ENCODE results near the gene COL26A1. TPM values are rescaled to one million over a fixed set of nuclear protein-coding genes. Genes with fewer than 3 reads are reported as not detected.
A peak's percentile ranks its signal among the peaks of the same experiment; 100 is the strongest.

COL26A1 gene
- total RNA-seq, 1 experiment from 2014 or later, result 0.18 TPM

DNA sequence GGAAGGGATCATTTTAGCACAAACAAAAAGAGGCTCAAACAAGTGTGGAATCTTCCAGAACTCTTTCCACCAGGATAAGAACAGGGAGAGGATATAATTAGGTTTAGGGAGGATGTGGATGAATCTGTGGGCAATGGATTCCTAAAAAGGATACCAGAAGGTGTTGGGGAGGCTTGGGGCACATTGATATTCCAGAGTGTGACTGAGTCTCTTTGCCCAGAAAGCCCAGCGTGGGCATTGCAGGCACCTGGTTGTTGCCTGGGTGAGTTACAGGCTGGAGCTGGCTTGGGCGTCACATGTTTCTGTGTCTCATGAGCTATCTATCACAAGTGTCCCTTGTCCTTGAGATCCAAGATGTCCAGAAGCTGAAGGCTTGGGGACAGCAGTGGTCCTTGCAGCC is 3.3 kb downstream of the COL26A1 start:
- in situ Hi-C loops (cut with HindIII; ENCODE audit: low pct_unique_long_range_greater_than_20kb, low sequenced_read_pairs), result no loop called here
- no peak for DNase-seq (ENCODE audit: low read depth, low spot score)

DNA sequence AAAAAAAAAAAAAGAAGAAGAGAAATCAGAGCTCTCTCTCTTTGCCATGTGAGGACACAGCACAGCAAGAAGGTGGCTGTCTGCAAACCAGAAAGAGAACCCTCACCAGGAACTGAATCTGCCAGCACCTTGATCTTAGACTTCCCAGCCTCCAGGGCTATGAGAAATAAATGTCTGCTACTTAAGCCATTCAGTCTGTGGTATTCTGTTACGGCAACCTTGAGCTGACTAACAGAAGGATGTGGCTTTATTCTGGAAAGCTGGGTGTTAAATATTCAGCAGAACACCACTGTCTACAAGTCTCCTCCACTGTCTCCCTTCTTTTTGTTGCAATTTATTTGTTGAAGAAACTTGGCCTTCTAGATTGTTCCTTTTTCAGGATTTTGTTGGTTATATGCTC is 5.0 kb downstream of the COL26A1 start:
- in situ Hi-C loops (cut with HindIII; ENCODE audit: low pct_unique_long_range_greater_than_20kb, low sequenced_read_pairs), result no loop called here
- DNase-seq (ENCODE audit: low read depth, low spot score), result no peak

DNA sequence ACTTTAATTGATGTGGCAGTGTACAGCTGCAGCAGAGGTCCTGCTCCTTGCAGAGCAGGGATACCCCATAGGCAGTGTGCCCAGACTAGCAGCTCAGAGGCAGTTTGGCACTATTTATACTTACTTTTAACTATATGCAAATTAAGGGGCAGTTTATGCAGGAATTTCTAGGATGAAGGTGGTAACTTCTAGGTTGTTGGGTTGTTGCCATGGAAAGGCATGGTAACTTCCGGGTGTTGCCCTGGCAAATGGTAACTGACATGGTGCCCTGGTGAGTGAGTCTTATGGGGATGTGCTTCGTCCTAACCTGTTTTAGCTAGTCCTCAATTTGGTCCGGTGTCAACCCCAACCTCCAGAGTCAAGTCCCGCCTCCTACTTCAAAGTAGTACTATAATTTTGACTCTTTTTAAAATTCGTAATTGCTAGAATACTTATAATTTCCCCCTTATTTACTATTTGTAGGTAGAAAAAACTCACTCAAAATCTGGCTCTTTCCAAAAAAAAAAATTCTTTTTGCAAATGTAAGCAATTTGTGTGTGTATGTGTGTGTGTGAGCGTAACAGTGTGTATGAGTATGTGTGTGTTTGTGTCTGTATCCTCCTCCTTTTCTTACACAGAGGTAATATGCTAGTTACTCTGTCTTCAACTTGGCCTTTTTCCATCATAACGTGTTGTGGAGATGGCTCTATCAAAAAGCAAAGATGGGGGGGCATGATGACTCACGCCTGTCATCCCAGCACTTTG is 5.9 kb downstream of the COL26A1 start:
- DNase-seq (ENCODE audit: low read depth, low spot score), result no peak
- in situ Hi-C loops (cut with HindIII; ENCODE audit: low pct_unique_long_range_greater_than_20kb, low sequenced_read_pairs), result no loop called here

DNA sequence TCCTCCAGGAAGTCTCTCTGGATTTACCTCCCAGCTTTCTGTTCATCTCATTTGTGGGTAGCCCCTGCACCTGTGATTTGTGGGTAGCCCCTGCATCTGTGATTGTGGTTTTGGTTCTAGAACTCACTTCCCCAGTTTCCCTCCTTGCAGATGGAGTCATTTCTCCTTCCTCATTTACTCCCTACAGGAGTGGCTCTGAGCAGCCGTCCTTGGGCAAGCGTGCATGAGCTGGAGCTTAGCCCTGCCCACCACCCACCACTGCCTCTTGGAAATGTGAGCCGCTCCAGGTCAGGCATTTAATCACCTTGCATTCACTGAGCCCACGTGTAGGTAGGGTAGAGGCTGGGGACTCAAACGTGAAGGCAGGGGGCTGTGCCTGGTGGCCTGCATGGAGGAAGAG is 8.2 kb downstream of the COL26A1 start:
- in situ Hi-C loops (cut with HindIII; ENCODE audit: low pct_unique_long_range_greater_than_20kb, low sequenced_read_pairs), result no loop called here
- no peak for DNase-seq (ENCODE audit: low read depth, low spot score)

DNA sequence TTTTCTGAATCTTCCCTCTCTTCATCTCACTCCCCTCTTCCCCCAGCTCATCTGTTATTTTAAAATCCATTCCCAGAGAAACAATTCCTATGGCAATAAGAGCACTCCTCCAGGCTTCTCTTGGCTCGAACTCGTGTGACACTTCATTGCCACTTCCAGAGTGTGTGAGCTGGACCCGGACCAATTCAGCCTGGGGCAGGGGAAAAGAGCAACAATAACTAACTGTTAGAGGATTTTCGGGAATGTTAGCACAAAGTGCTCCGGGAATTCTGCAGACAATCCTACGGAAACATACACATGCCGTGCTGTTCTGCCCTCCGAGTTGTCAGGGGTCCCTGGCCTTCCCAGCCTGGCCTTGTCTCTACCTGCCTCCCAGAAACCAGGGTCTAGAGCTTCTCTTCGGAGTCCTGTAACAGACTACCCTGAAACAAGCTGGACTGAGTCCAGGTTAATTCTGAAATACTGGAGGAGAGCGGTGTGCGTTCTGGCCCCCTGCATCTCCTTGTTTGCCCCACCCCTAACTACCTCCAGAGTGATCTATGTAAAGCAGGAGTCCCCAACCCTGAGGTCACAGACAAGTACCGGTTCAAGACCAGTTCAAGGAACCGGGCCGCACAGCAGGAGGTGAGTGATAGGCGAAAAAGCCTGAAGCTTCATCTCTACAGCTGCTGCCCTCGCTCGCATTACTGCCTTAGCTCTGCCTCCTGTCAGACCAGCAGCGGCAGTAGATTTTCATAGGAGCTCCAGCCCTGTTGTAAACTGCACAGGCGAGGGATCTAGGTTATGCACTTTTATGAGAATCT is 11.3 kb downstream of the COL26A1 start:
- in situ Hi-C loops (cut with HindIII; ENCODE audit: low pct_unique_long_range_greater_than_20kb, low sequenced_read_pairs), result no loop called here
- peak; percentile 91 for DNase-seq (ENCODE audit: low read depth, low spot score)

DNA sequence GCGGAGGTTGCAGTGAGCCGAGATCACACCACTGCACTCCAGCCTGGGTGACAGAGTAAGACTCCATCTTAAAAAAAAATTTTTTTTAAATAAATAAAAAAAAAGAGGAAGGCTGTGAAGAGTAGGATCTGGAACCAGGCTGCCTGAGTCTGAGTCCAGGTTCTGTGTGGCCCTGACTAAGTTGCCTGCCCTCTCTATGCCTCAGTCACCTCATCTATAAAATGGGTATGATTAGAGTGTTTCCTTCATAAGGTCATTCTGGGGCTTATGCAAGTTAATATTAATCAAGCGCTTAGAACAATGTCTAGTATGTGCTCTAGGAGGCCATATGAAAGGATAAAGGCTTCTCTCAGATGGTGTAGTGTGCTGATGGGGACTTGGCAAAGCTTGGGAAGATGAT is 12.3 kb downstream of the COL26A1 start:
- in situ Hi-C loops (cut with HindIII; ENCODE audit: low pct_unique_long_range_greater_than_20kb, low sequenced_read_pairs), result no loop called here
- no peak for DNase-seq (ENCODE audit: low read depth, low spot score)

DNA sequence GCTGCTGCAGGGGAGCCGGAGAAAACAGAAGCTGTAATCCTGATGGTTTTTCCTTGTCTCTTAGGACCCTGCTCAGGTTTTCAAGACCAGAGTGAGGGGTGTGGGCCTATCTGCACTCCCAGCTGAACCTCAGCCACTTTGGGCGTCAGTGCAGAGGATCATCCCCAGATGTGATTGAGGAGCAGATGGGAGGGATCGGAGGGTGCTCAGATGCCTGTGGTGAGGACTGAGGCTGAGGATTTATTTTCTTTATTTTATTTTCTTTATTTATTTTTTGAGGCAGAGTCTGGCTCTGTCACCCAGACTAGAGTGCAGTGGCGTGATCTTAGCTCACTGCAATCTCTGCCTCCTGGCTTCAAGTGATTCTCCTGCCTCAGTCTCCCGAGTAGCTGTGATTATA is 13.9 kb downstream of the COL26A1 start:
- in situ Hi-C loops (cut with HindIII; ENCODE audit: low pct_unique_long_range_greater_than_20kb, low sequenced_read_pairs), result no loop called here
- no peak for DNase-seq (ENCODE audit: low read depth, low spot score)

DNA sequence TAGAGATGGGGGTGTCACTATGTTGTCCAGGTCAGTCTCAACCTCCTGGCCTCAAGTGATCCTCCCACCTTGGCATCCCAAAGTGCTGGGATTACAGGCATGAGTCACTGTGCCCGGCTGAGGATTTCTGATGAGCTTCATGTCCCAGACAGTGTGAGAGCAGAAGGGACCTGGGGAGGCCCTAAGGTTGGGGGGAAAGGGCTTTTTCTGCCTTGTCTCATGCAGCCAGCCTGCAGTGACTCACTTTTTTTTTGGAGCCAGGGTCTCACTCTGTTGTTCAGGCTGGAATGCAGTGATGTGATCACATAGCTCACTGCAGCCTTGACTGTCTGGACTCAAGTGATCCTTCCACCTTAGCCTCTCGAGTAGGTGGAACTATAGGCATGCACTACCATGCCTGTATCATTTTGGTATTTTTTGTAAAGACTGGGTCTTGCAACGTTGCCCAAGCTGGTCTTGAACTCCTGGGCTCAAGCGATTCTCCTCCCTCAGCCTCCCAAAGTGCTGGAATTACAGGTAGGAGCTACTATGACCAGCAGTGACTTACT is 14.6 kb downstream of the COL26A1 start:
- in situ Hi-C loops (cut with HindIII; ENCODE audit: low pct_unique_long_range_greater_than_20kb, low sequenced_read_pairs), result no loop called here
- no peak for DNase-seq (ENCODE audit: low read depth, low spot score)

DNA sequence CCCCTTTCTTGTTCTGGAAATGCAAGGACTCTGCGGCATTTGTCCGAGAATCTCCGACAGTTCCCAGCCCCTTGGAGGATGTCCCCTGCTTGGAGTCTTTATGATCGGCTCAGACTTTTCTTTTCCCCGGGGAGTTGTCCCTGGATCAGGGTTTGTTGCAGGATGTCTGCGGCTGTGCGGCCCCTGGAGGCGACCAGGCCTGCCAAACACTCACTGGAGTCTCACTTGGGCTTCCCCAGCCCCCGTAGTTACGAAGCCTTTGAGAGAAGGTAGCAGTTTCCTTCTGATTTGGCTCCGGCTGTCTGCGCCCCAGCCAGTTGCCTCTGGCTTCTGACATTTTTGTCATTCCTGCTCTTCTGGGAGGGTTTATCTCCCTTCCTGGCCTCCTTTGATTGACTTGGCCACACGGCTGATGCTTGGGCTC is 16.1 kb downstream of the COL26A1 start:
- in situ Hi-C loops (cut with HindIII; ENCODE audit: low pct_unique_long_range_greater_than_20kb, low sequenced_read_pairs), result no loop called here
- DNase-seq (ENCODE audit: low read depth, low spot score), result peak; percentile 44

DNA sequence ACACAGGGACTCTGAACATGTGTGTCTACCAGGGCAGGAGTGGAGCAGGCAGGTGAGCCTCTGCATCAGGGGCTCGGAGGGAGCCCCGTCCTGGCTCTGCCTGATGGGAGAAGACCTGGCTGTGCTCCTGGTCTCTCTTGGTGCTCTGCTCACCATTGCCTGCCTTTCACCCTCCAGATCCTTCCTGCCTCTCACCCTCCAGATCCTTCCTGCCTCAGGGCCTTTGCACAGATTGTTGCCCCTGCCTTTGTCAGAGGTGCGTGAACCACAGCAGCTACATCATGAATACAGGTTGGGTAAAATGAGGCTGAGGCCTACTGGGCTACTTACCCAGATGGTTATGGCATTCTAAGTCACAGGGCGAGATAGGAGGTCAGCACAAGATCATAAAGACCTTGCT is 16.6 kb downstream of the COL26A1 start:
- no peak for DNase-seq (ENCODE audit: low read depth, low spot score)
- in situ Hi-C loops (cut with HindIII; ENCODE audit: low pct_unique_long_range_greater_than_20kb, low sequenced_read_pairs), result no loop called here

DNA sequence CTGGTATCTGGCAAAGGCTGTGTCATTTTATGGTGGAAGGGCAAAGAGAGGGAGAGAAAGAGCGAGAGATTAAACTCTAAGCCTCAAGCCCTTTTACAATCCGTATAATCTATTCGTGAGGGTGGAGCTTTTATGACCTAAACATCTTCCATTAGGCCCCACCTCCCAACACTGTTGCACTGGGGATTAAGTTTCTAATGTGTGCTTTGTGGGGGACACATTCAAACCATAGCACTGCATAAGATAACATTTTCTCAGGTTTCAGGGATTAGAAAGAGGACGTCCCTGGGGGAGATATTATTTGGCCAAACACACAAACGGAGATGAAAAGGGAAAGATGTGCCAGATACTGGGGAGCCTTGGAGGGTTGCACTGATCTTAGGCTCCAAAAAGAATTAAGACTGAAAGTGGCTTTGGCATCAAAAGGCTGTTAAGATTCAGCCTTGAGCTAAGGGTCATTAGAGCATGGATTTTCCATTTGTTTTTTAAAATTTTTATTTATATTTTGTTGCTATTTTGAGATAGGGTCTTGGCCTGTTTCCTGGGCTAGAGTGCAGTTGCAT is 19.0 kb downstream of the COL26A1 start:
- no peak for DNase-seq (ENCODE audit: low read depth, low spot score)
- in situ Hi-C loops (cut with HindIII; ENCODE audit: low pct_unique_long_range_greater_than_20kb, low sequenced_read_pairs), result no loop called here

DNA sequence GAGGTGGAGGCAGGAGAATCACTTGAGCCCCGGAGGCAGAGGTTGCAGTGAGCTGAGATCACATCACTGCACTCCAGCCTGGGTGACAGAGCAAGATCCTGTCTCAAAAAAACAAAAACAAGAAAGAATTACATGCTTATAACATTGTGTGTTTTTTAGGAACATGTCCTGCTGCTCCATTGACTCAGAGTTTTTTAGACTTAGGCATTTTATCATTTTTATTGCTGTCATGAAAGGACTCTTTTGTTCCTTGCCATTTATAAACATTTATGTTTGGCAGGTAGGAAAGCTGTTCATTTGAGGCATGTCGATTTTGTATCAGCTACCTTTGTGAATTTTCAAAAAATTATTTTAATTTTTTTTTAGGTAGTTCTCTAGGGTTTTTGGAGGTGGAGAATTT is 20.3 kb downstream of the COL26A1 start:
- no peak for DNase-seq (ENCODE audit: low read depth, low spot score)
- in situ Hi-C loops (cut with HindIII; ENCODE audit: low pct_unique_long_range_greater_than_20kb, low sequenced_read_pairs), result no loop called here

DNA sequence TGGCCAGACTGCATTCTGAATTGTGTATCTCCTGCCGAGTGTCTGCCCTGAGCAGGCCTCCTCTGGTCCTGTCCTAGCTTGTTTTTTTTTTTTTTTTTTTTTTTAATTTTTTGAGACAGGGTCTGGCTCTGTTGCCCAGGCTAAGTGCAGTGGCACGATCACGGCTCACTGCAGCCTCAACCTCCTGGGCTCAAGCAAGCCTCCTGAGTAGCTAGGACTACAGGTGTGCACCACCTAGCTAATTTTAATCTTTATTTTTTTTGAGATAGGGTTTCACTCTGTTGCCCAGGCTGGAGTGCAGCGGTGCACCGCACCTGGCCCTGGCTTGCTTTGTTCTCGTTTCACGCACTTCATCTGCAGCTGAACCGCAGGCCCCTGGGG is 23.5 kb downstream of the COL26A1 start:
- DNase-seq (ENCODE audit: low read depth, low spot score), result no peak
- in situ Hi-C loops (cut with HindIII; ENCODE audit: low pct_unique_long_range_greater_than_20kb, low sequenced_read_pairs), result no loop called here

DNA sequence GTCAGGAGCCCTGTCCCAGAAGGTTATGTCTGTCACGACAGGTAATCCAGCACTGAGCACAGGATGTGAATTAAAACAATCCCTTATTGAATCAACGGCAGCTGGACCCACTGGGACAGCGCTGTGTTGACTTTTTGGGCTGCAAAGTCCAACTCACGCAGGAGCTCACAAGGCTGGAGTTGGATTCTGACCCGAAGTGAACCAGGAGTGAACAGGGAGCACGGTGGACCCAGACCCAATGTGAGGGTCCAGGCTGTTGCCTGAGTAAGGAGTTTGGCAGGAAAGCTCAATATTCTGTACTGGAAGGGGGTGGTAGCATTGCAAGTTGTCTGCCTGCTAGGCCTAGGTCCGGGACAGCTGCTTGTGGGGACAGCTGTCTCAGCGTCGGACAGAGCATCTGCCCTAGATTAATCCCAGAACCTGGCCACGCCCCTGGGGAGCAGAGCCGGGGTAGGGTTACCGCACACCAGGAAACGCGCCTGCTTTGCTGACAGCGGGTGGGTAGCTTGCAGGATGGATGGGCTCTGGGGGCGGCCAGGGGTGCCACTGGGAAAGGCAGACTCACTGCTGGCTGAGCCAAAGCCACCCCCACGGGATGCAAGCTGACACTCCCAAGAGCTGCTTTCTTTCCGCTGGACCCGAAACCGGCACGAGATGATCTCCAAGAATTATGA is 24.0 kb downstream of the COL26A1 start:
- in situ Hi-C loops (cut with HindIII; ENCODE audit: low pct_unique_long_range_greater_than_20kb, low sequenced_read_pairs), result no loop called here
- no peak for DNase-seq (ENCODE audit: low read depth, low spot score)

DNA sequence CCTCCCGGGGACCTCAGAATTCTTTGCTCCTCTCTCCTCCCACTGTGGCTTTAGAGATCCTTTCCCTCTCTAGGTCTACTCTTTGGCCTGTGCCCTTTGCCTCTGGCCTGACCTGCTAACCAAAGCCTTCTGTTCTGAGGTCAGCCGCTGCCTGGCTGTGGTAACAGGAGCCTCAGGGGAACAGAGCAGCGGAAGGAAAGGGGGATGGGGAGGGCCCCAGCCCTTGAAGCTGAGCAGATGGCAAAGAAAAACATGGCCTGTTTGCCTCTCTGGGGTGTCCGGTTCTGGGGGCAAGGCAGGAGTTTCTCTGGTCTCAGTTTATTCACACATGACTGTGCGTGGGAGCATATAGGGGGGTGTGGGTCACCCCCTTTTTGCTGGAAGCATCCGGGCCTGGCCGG is 28.2 kb downstream of the COL26A1 start:
- in situ Hi-C loops (cut with HindIII; ENCODE audit: low pct_unique_long_range_greater_than_20kb, low sequenced_read_pairs), result no loop called here
- peak; percentile 79 for DNase-seq (ENCODE audit: low read depth, low spot score)

DNA sequence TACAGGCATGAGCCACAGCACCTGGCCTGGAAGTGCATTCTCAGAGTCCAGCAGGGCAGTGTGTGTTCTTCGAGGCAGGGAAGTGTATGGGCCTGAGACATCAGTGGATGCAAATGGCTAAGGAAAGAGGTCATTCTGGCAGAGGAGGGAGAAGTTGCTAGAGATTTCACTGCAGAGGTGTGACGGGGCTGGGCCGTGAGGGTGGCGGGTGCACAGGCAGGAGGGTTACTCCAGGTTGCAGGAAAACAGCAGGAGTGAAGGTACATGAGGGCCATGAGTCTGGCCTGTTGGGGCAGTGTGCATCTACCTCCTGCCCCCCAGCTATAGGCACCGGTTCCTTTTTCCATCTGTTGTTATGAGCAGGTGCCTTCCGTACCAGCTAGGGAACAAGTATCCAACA is 29.3 kb downstream of the COL26A1 start:
- in situ Hi-C loops (cut with HindIII; ENCODE audit: low pct_unique_long_range_greater_than_20kb, low sequenced_read_pairs), result no loop called here
- no peak for DNase-seq (ENCODE audit: low read depth, low spot score)

DNA sequence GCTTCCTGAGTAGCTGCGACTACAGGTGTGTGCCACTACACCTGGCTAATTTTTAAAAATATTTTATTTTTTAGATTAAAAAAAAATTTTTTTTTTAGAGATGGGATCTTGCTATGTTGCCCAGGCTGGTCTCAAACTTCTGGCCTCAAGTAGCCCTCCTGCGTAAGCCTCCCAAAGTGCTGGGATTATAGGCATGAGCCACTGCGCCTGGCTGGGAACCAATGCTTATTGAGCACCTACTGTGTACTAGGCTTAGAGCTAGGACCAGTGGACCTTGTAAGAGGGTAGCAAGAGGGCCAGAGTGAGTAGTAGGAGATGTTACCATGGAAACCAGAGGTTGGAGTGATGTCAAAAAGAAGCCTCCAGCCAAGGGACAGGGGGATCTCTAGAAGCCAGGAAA is 31.2 kb downstream of the COL26A1 start:
- in situ Hi-C loops (cut with HindIII; ENCODE audit: low pct_unique_long_range_greater_than_20kb, low sequenced_read_pairs), result no loop called here
- DNase-seq (ENCODE audit: low read depth, low spot score), result no peak

DNA sequence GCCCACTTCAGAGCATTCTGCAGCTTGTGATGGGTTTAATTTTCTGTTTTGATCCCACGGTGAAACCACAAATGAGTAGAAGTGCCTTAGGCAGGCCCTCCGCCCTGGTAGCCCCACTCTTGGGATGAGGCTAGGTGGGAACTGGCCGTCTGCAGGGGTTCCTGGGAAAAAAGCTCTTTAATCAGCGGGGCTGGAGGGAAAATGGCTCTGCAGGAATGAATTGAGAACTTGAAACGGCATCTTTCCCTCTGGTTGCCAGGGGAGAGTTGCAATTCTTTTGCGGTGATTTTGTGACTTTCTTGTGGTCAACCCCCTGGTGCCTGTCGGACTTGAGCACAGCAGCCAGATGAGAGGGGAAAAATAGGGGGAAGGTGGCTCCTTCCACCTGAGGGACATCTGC is 32.7 kb downstream of the COL26A1 start:
- in situ Hi-C loops (cut with HindIII; ENCODE audit: low pct_unique_long_range_greater_than_20kb, low sequenced_read_pairs), result no loop called here
- DNase-seq (ENCODE audit: low read depth, low spot score), result no peak

All from SK-MEL-5 (cell line).